BLaER1 treated with 17β-estradiol and CSF1 and Interleukin-3, amounts not matched to agents 10 nM and 100 nM (cell line): ENCODE data around the gene PI4KA.

Source experiments
- H3K27ac ChIP-seq, 11 experiments: shearing (Covaris generic); formaldehyde crosslinking; 2 replicates each; pipeline ENCODE4 v1.8.1; 2022
- H3K27me3 ChIP-seq, 11 experiments: shearing (Covaris generic); formaldehyde crosslinking; 2 replicates each; pipeline ENCODE4 v1.8.1; 2022
- H3K36me3 ChIP-seq, 11 experiments: shearing (Covaris generic); formaldehyde crosslinking; 2 replicates each; pipeline ENCODE4 v1.8.1; 2022
- H3K4me1 ChIP-seq, 10 experiments: shearing (Covaris generic); formaldehyde crosslinking; 2 replicates each; pipeline ENCODE4 v1.8.1; 2022
- H3K4me2 ChIP-seq, 11 experiments: shearing (Covaris generic); formaldehyde crosslinking; 2 replicates each; pipeline ENCODE4 v1.8.1; 2022
- H3K4me3 ChIP-seq, 10 experiments: shearing (Covaris generic); formaldehyde crosslinking; 2 replicates each; pipeline ENCODE4 v1.8.1; 2022
- H3K9ac ChIP-seq, 11 experiments: shearing (Covaris generic); formaldehyde crosslinking; 2 replicates each; pipeline ENCODE4 v1.8.1; 2022
- H3K9me3 ChIP-seq, 11 experiments: shearing (Covaris generic); formaldehyde crosslinking; replicated peaks in 1 of 11; 2 replicates each; pipeline ENCODE4 v1.8.1; 2022
- H4K20me1 ChIP-seq, 11 experiments: shearing (Covaris generic); formaldehyde crosslinking; 2 replicates each; pipeline ENCODE4 v1.8.1; 2022
- Cebpa-rat ChIP-seq, 11 experiments: shearing (Covaris generic); IDR thresholded peaks; 2 replicates each; pipeline ENCODE4 v1.8.1; 2022

PI4KA gene

DNA sequence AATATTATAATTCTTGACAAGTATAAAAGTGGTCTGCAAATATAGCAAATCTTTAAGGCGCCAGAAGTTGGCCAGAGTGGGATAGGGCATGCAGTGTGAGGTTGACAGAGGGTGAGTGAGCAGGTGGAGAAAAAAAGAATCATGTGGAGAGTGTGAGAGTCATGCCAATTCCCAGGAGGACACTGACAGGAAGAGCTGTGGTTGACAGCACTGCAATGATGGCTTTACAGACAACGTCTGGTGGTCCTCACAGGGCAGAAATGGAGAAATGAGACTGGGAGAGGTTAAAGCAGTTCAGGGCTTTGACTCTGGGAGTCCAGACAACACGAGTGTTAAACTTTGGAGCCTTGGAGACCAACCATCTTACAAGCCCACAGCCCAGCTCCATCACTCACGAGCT lies 49.8 kb downstream of the PI4KA start:
- Histone ChIP-seq H3K9me3 (no peaks in the 10 kb centered on the region), H4K20me1 (peaks cover 0 to 59% (median 15%) of the 10 kb centered on the region in 11 experiments; a peak in 14 of 22 replicates), H3K36me3 (peaks cover 72 to 99% (median 86%) of the 10 kb centered on the region in 11 experiments), H3K4me1 (peaks cover 16 to 56% (median 44%) of the 10 kb centered on the region in 10 experiments), H3K4me2 (peak overlapping the region; percentile 48 to 91 (median 80)), H3K9ac (peak overlapping the region in 6 of 11 experiments; percentile 7 to 68 (median 54); a peak in 12 of 22 replicates), H3K27me3 (no peaks in the 10 kb centered on the region), H3K4me3 (peak overlapping the region in 1 of 10 experiments; percentile 11; a peak in 1 of 20 replicates), H3K27ac (peak overlapping the region in 8 of 11 experiments; percentile 52 to 81 (median 74); a peak in 16 of 22 replicates)
- peak in 6 of 11 experiments; percentile 36 to 77 (median 68); a peak in 10 of 22 replicates for TF ChIP-seq Cebpa-rat (IDR thresholded peaks at IDR 0.05)

GRCh38 chr22:20807315-20807752 lies 51.3 kb downstream of the PI4KA start:
- Histone ChIP-seq H3K4me2 (peak overlapping the region in 9 of 11 experiments; percentile 21 to 91 (median 80); a peak in 14 of 22 replicates), H3K36me3 (peaks cover 72 to 99% (median 86%) of the 10 kb centered on the region in 11 experiments)
- TF ChIP-seq Cebpa-rat (IDR thresholded peaks at IDR 0.05), result no peak

GRCh38 chr22:20805972-20806471 lies 52.6 kb downstream of the PI4KA start:
- peak overlapping the region in 1 of 11 experiments; percentile 6; a peak in 1 of 22 replicates for H3K27ac ChIP-seq
- no peak for TF ChIP-seq Cebpa-rat (IDR thresholded peaks at IDR 0.05)
- H3K4me1 ChIP-seq, result peaks cover 16 to 53% (median 39%) of the 10 kb centered on the region in 10 experiments
- no peak overlapping the region for H3K4me3 ChIP-seq
- H3K27me3 ChIP-seq, result no peaks in the 10 kb centered on the region
- H3K9me3 ChIP-seq, result no peaks in the 10 kb centered on the region
- H3K9ac ChIP-seq, result no peak overlapping the region
- peaks cover 0 to 67% (median 15%) of the 10 kb centered on the region in 11 experiments; a peak in 14 of 22 replicates for H4K20me1 ChIP-seq
- no peak overlapping the region for H3K4me2 ChIP-seq
- H3K36me3 ChIP-seq, result peaks cover 73 to 99% (median 86%) of the 10 kb centered on the region in 11 experiments

More at GRCh38 chr22:20807315-20807752, 51.3 kb downstream of the PI4KA start:
- Histone ChIP-seq H3K4me3 (no peak overlapping the region), H3K27me3 (no peaks in the 10 kb centered on the region), H3K9me3 (no peaks in the 10 kb centered on the region), H4K20me1 (peaks cover 0 to 68% (median 15%) of the 10 kb centered on the region in 11 experiments; a peak in 14 of 22 replicates), H3K27ac (peak overlapping the region in 8 of 11 experiments; percentile 8 to 60 (median 38); a peak in 11 of 22 replicates), H3K9ac (peak overlapping the region in 1 of 11 experiments; percentile 29; a peak in 1 of 22 replicates), H3K4me1 (peaks cover 16 to 56% (median 44%) of the 10 kb centered on the region in 10 experiments)

GRCh38 chr22:20804650-20805049 lies 54.0 kb downstream of the PI4KA start:
- Histone ChIP-seq H3K9ac (no peak overlapping the region), H3K27me3 (no peaks in the 10 kb centered on the region), H3K4me2 (no peak overlapping the region), H3K9me3 (no peaks in the 10 kb centered on the region), H3K27ac (no peak overlapping the region), H4K20me1 (peaks cover 0 to 59% (median 15%) of the 10 kb centered on the region in 11 experiments; a peak in 14 of 22 replicates), H3K4me3 (no peak overlapping the region), H3K4me1 (peaks cover 12 to 39% (median 25%) of the 10 kb centered on the region in 10 experiments), H3K36me3 (peaks cover 71 to 98% (median 83%) of the 10 kb centered on the region in 11 experiments)
- TF ChIP-seq Cebpa-rat (IDR thresholded peaks at IDR 0.05), result no peak

DNA sequence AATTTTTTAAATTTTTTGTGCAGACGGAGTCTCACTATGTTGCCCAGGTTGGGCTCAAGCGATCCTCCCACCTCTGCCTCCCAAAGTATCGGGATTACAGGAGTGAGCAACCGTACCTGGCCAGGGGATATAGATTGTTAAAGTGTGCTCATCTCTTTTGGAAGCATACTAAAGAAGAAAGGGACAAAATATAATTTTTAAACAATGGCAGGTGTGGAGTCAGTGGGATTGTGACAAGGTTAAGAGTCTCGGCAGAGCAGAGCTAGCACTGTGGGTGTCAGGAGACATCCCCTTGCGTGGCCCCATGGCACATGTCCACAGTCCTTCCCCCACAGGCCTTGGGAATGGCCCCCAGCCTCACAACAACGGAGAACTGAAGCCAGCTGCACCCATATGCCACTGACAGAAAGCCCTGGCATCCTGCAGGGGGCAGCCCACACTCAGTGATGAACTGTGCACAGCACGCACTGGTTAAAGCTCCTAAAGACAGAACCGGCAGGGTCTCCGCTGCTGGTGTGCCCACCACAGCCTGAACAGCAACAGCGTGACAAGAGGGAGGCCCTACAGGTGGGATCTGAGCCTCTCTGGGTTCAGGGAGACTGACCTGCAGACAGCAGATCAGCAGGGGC lies 54.8 kb downstream of the PI4KA start:
- peaks cover 4 to 31% (median 17%) of the 10 kb centered on the region in 10 experiments for H3K4me1 ChIP-seq
- H4K20me1 ChIP-seq, result peaks cover 0 to 54% (median 15%) of the 10 kb centered on the region in 11 experiments; a peak in 14 of 22 replicates
- H3K36me3 ChIP-seq, result peaks cover 78 to 98% (median 89%) of the 10 kb centered on the region in 11 experiments
- H3K4me3 ChIP-seq, result no peak overlapping the region
- H3K27ac ChIP-seq, result no peak overlapping the region
- no peaks in the 10 kb centered on the region for H3K27me3 ChIP-seq
- no peak for TF ChIP-seq Cebpa-rat (IDR thresholded peaks at IDR 0.05)
- 0 out of 22 replicates have a peak overlapping the region, but pooled peaks of 1 of the 11 experiments have one; percentile 2 for H3K9ac ChIP-seq
- H3K9me3 ChIP-seq, result no peaks in the 10 kb centered on the region
- H3K4me2 ChIP-seq, result no peak overlapping the region

GRCh38 chr22:20802922-20803553 lies 55.6 kb downstream of the PI4KA start:
- Histone ChIP-seq H3K4me1 (peaks cover 0 to 23% (median 9%) of the 10 kb centered on the region in 10 experiments; a peak in 17 of 20 replicates), H3K9ac (peak overlapping the region in 3 of 11 experiments; percentile 2 to 23 (median 9); a peak in 1 of 22 replicates)

DNA sequence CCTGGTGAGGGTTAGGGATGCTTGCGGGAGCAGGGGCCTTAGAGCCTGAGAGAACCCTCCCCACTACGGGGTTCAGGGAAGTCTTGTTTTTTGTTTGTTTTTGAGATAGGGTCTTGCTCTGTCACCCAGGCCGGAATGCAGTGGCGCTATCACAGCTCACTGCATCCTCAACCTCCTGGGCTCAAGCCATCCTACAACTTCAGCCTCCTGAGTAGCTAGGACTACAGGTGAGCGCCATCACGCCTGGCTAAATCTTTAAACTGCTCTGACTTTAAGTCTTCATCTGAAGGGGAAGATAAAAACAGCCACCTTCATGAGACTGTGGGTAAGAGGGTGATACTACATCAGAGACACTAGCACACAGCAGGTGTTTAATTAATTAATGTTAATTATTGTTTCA lies 56.2 kb downstream of the PI4KA start:
- no peak overlapping the region for H3K4me2 ChIP-seq
- peaks cover 92 to 100% (median 97%) of the 10 kb centered on the region in 11 experiments for H3K36me3 ChIP-seq
- no peak for TF ChIP-seq Cebpa-rat (IDR thresholded peaks at IDR 0.05)
- H3K4me1 ChIP-seq, result peaks cover 0 to 17% (median 4%) of the 10 kb centered on the region in 10 experiments; a peak in 14 of 20 replicates
- H3K27ac ChIP-seq, result no peak overlapping the region
- H3K4me3 ChIP-seq, result no peak overlapping the region
- no peaks in the 10 kb centered on the region for H3K9me3 ChIP-seq
- no peaks in the 10 kb centered on the region for H3K27me3 ChIP-seq
- H4K20me1 ChIP-seq, result peaks cover 0 to 43% (median 10%) of the 10 kb centered on the region in 11 experiments; a peak in 10 of 22 replicates
- H3K9ac ChIP-seq, result no peak overlapping the region

More at GRCh38 chr22:20802922-20803553, 55.6 kb downstream of the PI4KA start:
- Histone ChIP-seq H3K36me3 (peaks cover 86 to 100% (median 95%) of the 10 kb centered on the region in 11 experiments), H3K27ac (no peak overlapping the region), H3K4me2 (no peak overlapping the region), H4K20me1 (peaks cover 0 to 47% (median 11%) of the 10 kb centered on the region in 11 experiments; a peak in 10 of 22 replicates), H3K4me3 (no peak overlapping the region), H3K9me3 (no peaks in the 10 kb centered on the region), H3K27me3 (no peaks in the 10 kb centered on the region)
- TF ChIP-seq Cebpa-rat (IDR thresholded peaks at IDR 0.05), result no peak

DNA sequence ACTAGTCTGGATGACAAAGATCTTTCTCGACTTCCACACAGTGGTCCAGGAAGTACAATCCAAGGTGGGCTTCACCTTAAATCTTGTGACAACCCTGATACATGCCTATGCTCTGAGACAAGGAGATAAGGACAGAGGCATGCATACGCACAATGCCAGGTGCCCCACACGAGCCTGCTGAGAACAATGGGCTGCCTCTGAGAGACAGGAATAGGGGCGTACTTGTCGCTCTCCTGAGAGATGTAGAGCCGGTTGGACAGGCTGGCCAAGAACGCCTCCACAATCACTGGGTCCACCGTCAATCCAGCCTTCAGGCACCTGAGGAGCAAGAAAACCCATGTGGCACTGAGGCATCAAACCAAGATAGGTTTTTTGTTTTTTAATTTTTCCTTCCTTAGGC lies 59.2 kb downstream of the PI4KA start:
- Histone ChIP-seq H3K4me1 (peaks cover 0 to 8% (median 0%) of the 10 kb centered on the region in 10 experiments; a peak in 5 of 20 replicates), H3K36me3 (peaks cover 91 to 100% (median 95%) of the 10 kb centered on the region in 11 experiments), H3K4me2 (no peak overlapping the region), H4K20me1 (peaks cover 0 to 37% (median 6%) of the 10 kb centered on the region in 11 experiments; a peak in 9 of 22 replicates), H3K27ac (no peak overlapping the region), H3K9ac (no peak overlapping the region; a peak in 1 of 22 replicates), H3K27me3 (no peaks in the 10 kb centered on the region), H3K4me3 (no peak overlapping the region), H3K9me3 (no peaks in the 10 kb centered on the region)
- no peak for TF ChIP-seq Cebpa-rat (IDR thresholded peaks at IDR 0.05)
